ENCODE measurements around the gene UNKL. TPM values are rescaled to one million over a fixed set of nuclear protein-coding genes. Genes with fewer than 3 reads are reported as not detected.

Gene UNKL
- total RNA-seq, 4 donors from 2014 or later = 31.8 to 38.8 (median 35.8) TPM

- TF ChIP-seq POLR2A (IDR thresholded peaks at IDR 0.05) = no peak
- no peak for TF ChIP-seq CTCF (IDR thresholded peaks at IDR 0.05 in 4 of 5, conservative IDR thresholded peaks at IDR 0.05 in 1 of 5)
- ATAC-seq = no peak
- no peaks in the 10 kb centered on the region for H3K27me3 ChIP-seq
- H3K4me1 ChIP-seq = peaks cover 10 to 20% of the 10 kb centered on the region in 2 donors
- H3K27ac ChIP-seq = peak overlapping the region; percentile 95 to 98 (median 98)
- H3K9me3 ChIP-seq = no peaks in the 10 kb centered on the region
- DNase-seq = no peak
- H3K36me3 ChIP-seq = peaks cover 0 to 4% of the 10 kb centered on the region in 2 donors
- in situ Hi-C loops (cut with MboI; ENCODE audit: low sequenced_read_pairs in 4 of 4) (no loop called here), intact Hi-C loops (cut with DNase I; ENCODE audit: low total_unique reads) (loop anchor here (2.0 kb wide), 2 partner anchors 31 to 43 kb away; partner anchors contain the start of gene UQCC4)
- H3K4me3 ChIP-seq = peak overlapping the region; percentile 64 to 77 (median 70)
These were observed 37.0 kb downstream of the UNKL start for GRCh38 chr16:1377406-1378010.

GRCh38 chr16:1375741-1376410, 38.6 kb downstream of the UNKL start:
- in situ Hi-C loops (cut with MboI; ENCODE audit: low sequenced_read_pairs in 4 of 4) (no loop called here), intact Hi-C loops (cut with DNase I; ENCODE audit: low total_unique reads) (loop anchor here (1.0 kb wide), 1 partner anchor 33 kb away; no protein-coding TSS in a partner anchor)
- no peaks in the 10 kb centered on the region for H3K9me3 ChIP-seq
- peaks cover 10 to 20% of the 10 kb centered on the region in 2 donors for H3K4me1 ChIP-seq
- H3K4me3 ChIP-seq = no peak overlapping the region
- peak overlapping the region in 1 of 4 donors; percentile 9 for H3K27ac ChIP-seq
- no peaks in the 10 kb centered on the region for H3K36me3 ChIP-seq
- ATAC-seq = no peak
- TF ChIP-seq CTCF (IDR thresholded peaks at IDR 0.05 in 4 of 5, conservative IDR thresholded peaks at IDR 0.05 in 1 of 5) = no peak
- TF ChIP-seq POLR2A (IDR thresholded peaks at IDR 0.05) = no peak
- DNase-seq = no peak
- H3K27me3 ChIP-seq = no peaks in the 10 kb centered on the region

GRCh38 chr16:1375298-1375640, 39.2 kb downstream of the UNKL start:
- Histone ChIP-seq H3K27ac (peak overlapping the region in 1 of 4 donors; percentile 16), H3K9me3 (no peaks in the 10 kb centered on the region), H3K4me1 (peaks cover 10 to 20% of the 10 kb centered on the region in 2 donors), H3K4me3 (no peak overlapping the region), H3K36me3 (peaks cover 0 to 3% of the 10 kb centered on the region in 2 donors), H3K27me3 (no peaks in the 10 kb centered on the region)
- intact Hi-C loops (cut with DNase I; ENCODE audit: low total_unique reads) = no loop called here
- TF ChIP-seq POLR2A (IDR thresholded peaks at IDR 0.05) (no peak), CTCF (IDR thresholded peaks at IDR 0.05 in 4 of 5, conservative IDR thresholded peaks at IDR 0.05 in 1 of 5) (no peak)
- DNase-seq = no peak
- ATAC-seq = no peak
- in situ Hi-C loops (cut with MboI; ENCODE audit: low sequenced_read_pairs in 4 of 4) = no loop called here

- intact Hi-C loops (cut with DNase I; ENCODE audit: low total_unique reads) = no loop called here
These were observed 39.8 kb downstream of the UNKL start for GRCh38 chr16:1374418-1375297.

More at GRCh38 chr16:1374418-1375297, 39.8 kb downstream of the UNKL start:
- Histone ChIP-seq H3K9me3 (no peaks in the 10 kb centered on the region), H3K4me3 (no peak overlapping the region), H3K27ac (peak overlapping the region in 1 of 4 donors; percentile 16), H3K4me1 (peaks cover 10 to 17% of the 10 kb centered on the region in 2 donors), H3K36me3 (peaks cover 0 to 9% of the 10 kb centered on the region in 2 donors), H3K27me3 (no peaks in the 10 kb centered on the region)
- DNase-seq (no peak), ATAC-seq (no peak)
- TF ChIP-seq CTCF (IDR thresholded peaks at IDR 0.05 in 4 of 5, conservative IDR thresholded peaks at IDR 0.05 in 1 of 5) = no peak
- TF ChIP-seq POLR2A (IDR thresholded peaks at IDR 0.05) = no peak
- in situ Hi-C loops (cut with MboI; ENCODE audit: low sequenced_read_pairs in 4 of 4) = no loop called here
